VCaP (cell line): Measurements from ENCODE around the gene KCNIP4.

Experiments
- H3K27ac ChIP-seq: fragments of 450-650 bp; 2 replicates; pipeline ENCODE4 v1.5.1; 2017
- CTCF ChIP-seq: fragments of 450-650 bp; conservative IDR thresholded peaks from 2 replicates; pipeline ENCODE4 v1.5.1; 2017; ENCODE audit warnings: mild to moderate bottlenecking, moderate library complexity

KCNIP4 gene

GRCh38 chr4:21177092-21177491 is 771.5 kb downstream of the KCNIP4 start:
- no peak for TF ChIP-seq CTCF
- no peak overlapping the region for H3K27ac ChIP-seq

- no peak for TF ChIP-seq CTCF
- H3K27ac ChIP-seq: no peak overlapping the region
Observed at GRCh38 chr4:21167711-21168110, 780.9 kb downstream of the KCNIP4 start.

GRCh38 chr4:21155367-21155766 is 793.2 kb downstream of the KCNIP4 start:
- TF ChIP-seq CTCF: no peak

GRCh38 chr4:21139327-21139726 is 809.2 kb downstream of the KCNIP4 start:
- no peak for TF ChIP-seq CTCF
- H3K27ac ChIP-seq: no peak overlapping the region

More at GRCh38 chr4:21155367-21155766, 793.2 kb downstream of the KCNIP4 start:
- H3K27ac ChIP-seq: no peak overlapping the region

GRCh38 chr4:21136051-21136630 is 812.4 kb downstream of the KCNIP4 start:
- H3K27ac ChIP-seq: no peak overlapping the region
- no peak for TF ChIP-seq CTCF

GRCh38 chr4:21134994-21135393 is 813.6 kb downstream of the KCNIP4 start:
- peak; percentile 55 for TF ChIP-seq CTCF
- no peak overlapping the region for H3K27ac ChIP-seq

GRCh38 chr4:21130606-21131005 is 818.0 kb downstream of the KCNIP4 start:
- TF ChIP-seq CTCF: no peak
- no peak overlapping the region for H3K27ac ChIP-seq
